Measurements from ENCODE around the gene EN2. TPM values are rescaled to one million over a fixed set of nuclear protein-coding genes. Genes with fewer than 3 reads are reported as not detected.

The EN2 gene
- total RNA-seq, 1 donor from 2014 or later: 0.11 TPM

DNA sequence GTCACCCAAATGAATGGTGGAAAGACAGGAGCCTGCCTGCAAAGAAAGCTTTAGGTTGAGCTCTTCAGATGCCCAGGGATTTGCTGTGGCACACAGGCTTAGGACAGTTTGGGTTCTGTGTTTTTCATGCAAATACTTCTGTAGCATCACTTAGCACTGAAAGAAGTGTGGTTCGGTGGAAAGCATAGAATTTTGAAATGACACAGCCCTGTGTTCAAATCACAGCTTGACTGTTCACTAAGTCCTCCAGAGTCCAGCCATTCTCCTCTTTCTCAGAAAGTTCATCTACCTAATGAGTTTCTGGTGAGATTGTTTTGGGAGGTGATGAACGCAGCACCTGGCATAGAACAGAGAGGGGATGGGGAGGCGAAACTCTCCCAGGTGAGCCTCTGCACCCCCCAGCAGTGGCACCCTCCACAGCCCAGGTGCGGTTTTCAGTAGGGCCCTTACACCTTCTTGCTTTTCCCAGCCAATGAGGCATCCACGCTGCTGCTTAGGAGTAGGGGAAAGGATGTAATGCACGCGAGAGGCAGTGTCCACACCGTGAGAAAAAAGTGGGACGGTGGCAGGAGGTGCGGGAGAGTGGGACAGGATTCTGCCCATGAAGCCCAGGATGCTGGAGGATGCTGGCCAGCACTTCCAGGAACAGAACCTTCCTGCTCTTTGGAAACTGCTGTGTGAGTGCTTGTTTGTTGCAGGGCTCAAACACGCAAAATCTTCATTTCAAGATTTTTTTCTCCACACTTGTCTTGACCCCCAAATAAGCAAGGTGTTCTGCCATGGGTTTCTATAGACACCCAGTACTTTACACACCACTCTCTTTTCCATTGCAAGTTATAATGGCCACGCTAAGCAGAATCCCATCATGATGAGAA, 11.6 kb downstream of the EN2 start:
- intact Hi-C loops (cut with micrococcal nuclease): no loop called here
- H3K9me3 ChIP-seq (replicated peaks): no peaks in the 10 kb centered on the region
- H3K36me3 ChIP-seq: no peaks in the 10 kb centered on the region
- H3K27me3 ChIP-seq (ENCODE audit: low read depth): peaks cover 100% of the 10 kb centered on the region
- H3K27ac ChIP-seq (replicated peaks): no peak overlapping the region
- TF ChIP-seq, protein P1, sequence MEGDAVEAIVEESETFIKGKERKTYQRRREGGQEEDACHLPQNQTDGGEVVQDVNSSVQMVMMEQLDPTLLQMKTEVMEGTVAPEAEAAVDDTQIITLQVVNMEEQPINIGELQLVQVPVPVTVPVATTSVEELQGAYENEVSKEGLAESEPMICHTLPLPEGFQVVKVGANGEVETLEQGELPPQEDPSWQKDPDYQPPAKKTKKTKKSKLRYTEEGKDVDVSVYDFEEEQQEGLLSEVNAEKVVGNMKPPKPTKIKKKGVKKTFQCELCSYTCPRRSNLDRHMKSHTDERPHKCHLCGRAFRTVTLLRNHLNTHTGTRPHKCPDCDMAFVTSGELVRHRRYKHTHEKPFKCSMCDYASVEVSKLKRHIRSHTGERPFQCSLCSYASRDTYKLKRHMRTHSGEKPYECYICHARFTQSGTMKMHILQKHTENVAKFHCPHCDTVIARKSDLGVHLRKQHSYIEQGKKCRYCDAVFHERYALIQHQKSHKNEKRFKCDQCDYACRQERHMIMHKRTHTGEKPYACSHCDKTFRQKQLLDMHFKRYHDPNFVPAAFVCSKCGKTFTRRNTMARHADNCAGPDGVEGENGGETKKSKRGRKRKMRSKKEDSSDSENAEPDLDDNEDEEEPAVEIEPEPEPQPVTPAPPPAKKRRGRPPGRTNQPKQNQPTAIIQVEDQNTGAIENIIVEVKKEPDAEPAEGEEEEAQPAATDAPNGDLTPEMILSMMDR (IDR thresholded peaks at IDR 0.05; ENCODE audit: borderline replicate concordance): no peak
- H3K4me3 ChIP-seq: no peak overlapping the region
- H3K4me1 ChIP-seq: peaks cover 39% of the 10 kb centered on the region
- DNase-seq: no peak

DNA sequence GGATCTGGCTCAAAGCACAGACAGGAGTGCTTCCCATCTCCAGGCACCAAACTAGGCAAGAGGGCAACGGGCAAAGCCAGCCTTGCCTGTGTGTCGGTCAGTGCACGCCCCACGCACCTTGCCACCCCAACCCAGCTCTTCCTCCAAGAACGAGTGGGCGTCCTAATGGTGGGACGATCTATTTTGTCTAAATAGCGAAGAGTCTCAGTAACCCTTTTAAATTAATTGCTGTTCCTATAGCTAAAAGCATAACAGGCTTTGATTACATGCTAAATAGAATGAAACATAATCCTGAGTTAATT, 12.2 kb downstream of the EN2 start:
- Histone ChIP-seq H3K36me3 (no peaks in the 10 kb centered on the region), H3K27me3 (ENCODE audit: low read depth) (peaks cover 100% of the 10 kb centered on the region), H3K27ac (replicated peaks) (no peak overlapping the region), H3K9me3 (replicated peaks) (no peaks in the 10 kb centered on the region), H3K4me1 (peaks cover 39% of the 10 kb centered on the region), H3K4me3 (no peak overlapping the region)
- TF ChIP-seq, protein P1 (IDR thresholded peaks at IDR 0.05; ENCODE audit: borderline replicate concordance): no peak
- intact Hi-C loops (cut with micrococcal nuclease): no loop called here
- no peak for DNase-seq

DNA sequence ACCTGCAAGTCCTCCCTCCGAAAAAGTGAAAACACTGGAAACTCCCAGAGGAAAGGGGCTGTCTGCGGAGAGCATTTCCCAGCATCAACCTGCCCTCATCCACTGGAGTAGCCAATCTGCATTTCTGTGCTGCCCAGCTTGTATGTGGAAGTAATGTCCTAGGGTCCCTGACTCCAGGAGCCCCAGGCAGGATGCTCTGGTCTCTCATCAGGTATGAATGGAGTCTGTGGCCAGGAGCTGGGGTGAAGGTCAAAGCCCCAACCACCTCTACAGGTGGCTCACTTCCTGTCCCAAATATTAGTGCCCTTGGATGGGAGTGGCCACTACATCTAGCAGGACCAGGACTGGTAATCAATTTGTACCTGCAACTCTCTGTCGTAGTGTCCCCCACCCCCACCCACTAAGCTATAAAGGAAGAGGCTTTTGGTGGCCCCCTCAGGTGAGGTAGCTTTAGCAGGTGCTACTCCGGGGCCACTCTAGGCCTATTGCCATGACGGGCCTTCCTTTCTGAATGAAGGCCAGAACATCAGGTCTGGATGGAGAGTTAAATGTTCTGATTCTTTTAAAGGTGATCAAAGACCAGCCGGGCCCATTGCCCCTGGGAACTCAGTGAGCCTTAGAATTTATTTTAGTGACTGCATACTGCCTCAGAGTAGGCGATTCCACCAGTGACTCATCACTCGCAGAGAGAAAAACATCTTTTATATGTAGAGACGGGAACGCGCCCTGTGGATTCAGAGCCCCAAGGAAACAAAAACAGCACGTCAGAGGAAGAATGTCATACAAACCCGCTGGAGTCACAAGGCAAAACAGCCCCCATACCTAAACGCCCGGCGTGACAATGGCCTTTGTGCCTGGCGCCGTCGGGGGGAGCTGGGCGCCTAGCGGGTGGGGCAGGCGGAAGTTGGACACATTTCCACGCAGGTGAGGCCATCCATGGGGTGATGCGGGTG, 13.0 kb downstream of the EN2 start:
- Histone ChIP-seq H3K9me3 (replicated peaks) (peaks cover 4% of the 10 kb centered on the region), H3K36me3 (no peaks in the 10 kb centered on the region), H3K4me1 (peaks cover 39% of the 10 kb centered on the region), H3K4me3 (no peak overlapping the region), H3K27me3 (ENCODE audit: low read depth) (peaks cover 100% of the 10 kb centered on the region), H3K27ac (replicated peaks) (no peak overlapping the region)
- no peak for DNase-seq
- intact Hi-C loops (cut with micrococcal nuclease): no loop called here
- TF ChIP-seq, protein P1 (IDR thresholded peaks at IDR 0.05; ENCODE audit: borderline replicate concordance): no peak

DNA sequence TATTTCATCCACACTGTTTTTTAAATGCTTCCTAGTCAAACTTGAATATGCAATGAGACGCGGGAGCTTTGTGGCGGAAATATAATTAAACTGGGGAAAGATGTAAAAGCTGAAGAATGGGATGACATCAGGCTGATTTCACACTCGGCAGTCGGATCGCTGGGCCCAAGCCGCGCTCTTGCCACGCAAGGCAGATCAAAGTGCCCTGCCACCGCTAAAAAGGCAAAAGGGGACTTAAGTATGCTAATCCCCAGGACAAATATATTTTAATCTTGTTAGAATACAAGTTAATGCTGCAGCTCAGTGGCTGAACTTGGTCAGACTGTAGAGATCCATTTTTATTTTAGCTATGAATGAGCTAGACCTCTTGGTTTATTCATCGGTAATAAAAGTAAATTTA, 13.8 kb downstream of the EN2 start:
- H3K27ac ChIP-seq (replicated peaks): no peak overlapping the region
- peaks cover 32% of the 10 kb centered on the region for H3K4me1 ChIP-seq
- no peaks in the 10 kb centered on the region for H3K36me3 ChIP-seq
- intact Hi-C loops (cut with micrococcal nuclease): no loop called here
- H3K27me3 ChIP-seq (ENCODE audit: low read depth): peaks cover 100% of the 10 kb centered on the region
- peaks cover 4% of the 10 kb centered on the region for H3K9me3 ChIP-seq (replicated peaks)
- DNase-seq: no peak
- TF ChIP-seq, protein P1 (IDR thresholded peaks at IDR 0.05; ENCODE audit: borderline replicate concordance): no peak
- H3K4me3 ChIP-seq: no peak overlapping the region

DNA sequence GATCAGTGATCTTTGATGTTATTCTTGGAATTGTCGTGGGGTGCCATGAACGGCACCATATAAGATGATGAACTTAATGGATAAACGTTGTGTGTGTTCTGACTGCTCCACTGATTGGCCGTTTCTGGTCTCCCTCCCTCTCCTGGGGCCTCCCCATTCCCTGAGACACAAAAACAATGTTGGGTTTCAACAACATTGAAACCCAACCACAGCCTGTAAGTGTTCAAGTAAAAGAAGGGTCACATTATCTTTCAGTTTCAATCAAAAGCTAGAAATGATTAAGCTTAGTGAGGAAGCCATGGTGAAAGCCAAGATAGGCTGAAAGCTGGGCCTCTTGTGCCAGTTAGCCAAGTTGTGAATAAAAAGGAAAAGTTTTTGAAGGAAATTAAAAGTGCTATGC, 19.5 kb downstream of the EN2 start:
- Histone ChIP-seq H3K4me3 (no peak overlapping the region), H3K27me3 (ENCODE audit: low read depth) (peaks cover 100% of the 10 kb centered on the region)

More for the DNA sequence above, 19.5 kb downstream of the EN2 start:
- no peaks in the 10 kb centered on the region for H3K36me3 ChIP-seq
- DNase-seq: no peak
- TF ChIP-seq, protein P1 (IDR thresholded peaks at IDR 0.05; ENCODE audit: borderline replicate concordance): no peak
- no peak overlapping the region for H3K27ac ChIP-seq (replicated peaks)
- peaks cover 4% of the 10 kb centered on the region for H3K9me3 ChIP-seq (replicated peaks)
- peaks cover 6% of the 10 kb centered on the region for H3K4me1 ChIP-seq
- intact Hi-C loops (cut with micrococcal nuclease): no loop called here

All from left ventricle myocardium inferior (tissue), 1 donor.